ENCODE data around the gene ASXL3. TPM values are rescaled to one million over a fixed set of nuclear protein-coding genes. Genes with fewer than 3 reads are reported as not detected.

Gene ASXL3
- total RNA-seq, 4 donors from 2014 or later: 0.44 to 1.5 (median 0.58) TPM

GRCh38 chr18:33630476-33630875 lies 52.5 kb downstream of the ASXL3 start:
- TF ChIP-seq CTCF (IDR thresholded peaks at IDR 0.05; ENCODE audit: low read depth): no peak

GRCh38 chr18:33641141-33641540 lies 63.1 kb downstream of the ASXL3 start:
- no peak for TF ChIP-seq CTCF (IDR thresholded peaks at IDR 0.05; ENCODE audit: low read depth)

- no peak for TF ChIP-seq CTCF (IDR thresholded peaks at IDR 0.05; ENCODE audit: low read depth)
These were observed 66.5 kb downstream of the ASXL3 start for GRCh38 chr18:33644494-33644893.

GRCh38 chr18:33647365-33647764 lies 69.3 kb downstream of the ASXL3 start:
- TF ChIP-seq CTCF (IDR thresholded peaks at IDR 0.05; ENCODE audit: low read depth): no peak

- no peak for TF ChIP-seq CTCF (IDR thresholded peaks at IDR 0.05; ENCODE audit: low read depth)
These were observed 74.6 kb downstream of the ASXL3 start for GRCh38 chr18:33652635-33653034.

GRCh38 chr18:33653231-33653630 lies 75.2 kb downstream of the ASXL3 start:
- no peak for TF ChIP-seq CTCF (IDR thresholded peaks at IDR 0.05; ENCODE audit: low read depth)

GRCh38 chr18:33656889-33657448 lies 79.0 kb downstream of the ASXL3 start:
- TF ChIP-seq CTCF (IDR thresholded peaks at IDR 0.05; ENCODE audit: low read depth): no peak
